Measurements from ENCODE around the gene TIMM50. TPM values are rescaled to one million over a fixed set of nuclear protein-coding genes. Genes with fewer than 3 reads are reported as not detected.

TIMM50 gene
- total and polyA plus RNA-seq, 2 of the 8 experiments (the other 6 are each of a cell fraction or from before 2014, with no cell fraction given) = 155 to 187 TPM

DNA sequence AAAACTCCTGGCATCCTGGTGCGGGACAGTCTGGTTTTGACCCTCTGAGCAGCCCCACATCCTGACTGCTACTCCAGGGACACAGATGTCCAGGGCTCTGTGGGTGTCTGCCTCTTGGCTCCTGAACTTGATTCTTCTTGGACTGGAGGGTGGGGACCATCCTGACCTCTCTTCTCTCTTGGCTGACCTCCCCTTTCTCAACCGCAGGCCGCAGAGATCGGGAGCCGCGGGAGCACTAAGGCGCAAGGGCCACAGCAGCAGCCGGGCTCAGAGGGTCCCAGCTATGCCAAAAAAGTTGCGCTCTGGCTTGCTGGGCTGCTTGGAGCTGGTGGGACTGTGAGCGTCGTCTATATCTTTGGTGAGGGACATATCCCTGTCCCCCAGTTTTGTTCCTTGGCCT, 1.0 kb downstream of the TIMM50 start (continued):
- no peak for TF ChIP-seq GABPA (IDR thresholded peaks at IDR 0.05; ENCODE audit: borderline replicate concordance, insufficient read depth, low read length)

Measured in H1 (cell line).